ENCODE data around the gene LILRB5.

- TF ChIP-seq CREB1 (CRISPR knock-in tag; IDR thresholded peaks at IDR 0.05) (no peak), ZSCAN18 (CRISPR knock-in tag; IDR thresholded peaks at IDR 0.05) (no peak), CTCF (IDR thresholded peaks at IDR 0.05) (no peak), ZNF232 (CRISPR knock-in tag; IDR thresholded peaks at IDR 0.05) (no peak)
Measured at GRCh38 chr19:54262066-54262465, 5.0 kb upstream of the LILRB5 start.
